Lower lobe of right lung (tissue), 2 donors: ENCODE measurements around the gene S100A6. TPM values are rescaled to one million over a fixed set of nuclear protein-coding genes. Genes with fewer than 3 reads are reported as not detected.

ENCODE experiments used
- ATAC-seq, 2 donors: fragments of 200-7000 bp; cut with Tn5 transposase; one replicate each; pipeline ENCODE4 v1.9.1; 2020 to 2022; ENCODE audit warnings: mild to moderate bottlenecking in 2 of 2, moderate library complexity in 2 of 2
- DNase-seq: peaks from one replicate; pipeline ENCODE4 v3.0.0-alpha.2; 2020
- H3K27ac ChIP-seq: fragments of 200-600 bp; one replicate; pipeline ENCODE4 v1.8.0; 2022
- H3K27me3 ChIP-seq: fragments of 200-600 bp; one replicate; pipeline ENCODE4 v1.8.0; 2022; ENCODE audit warnings: low read depth
- H3K36me3 ChIP-seq: fragments of 200-600 bp; one replicate; pipeline ENCODE4 v1.8.0; 2022; ENCODE audit warnings: mild to moderate bottlenecking
- H3K4me1 ChIP-seq: fragments of 200-600 bp; one replicate; pipeline ENCODE4 v1.8.0; 2022
- H3K4me3 ChIP-seq: fragments of 200-600 bp; one replicate; pipeline ENCODE4 v1.8.0; 2022; ENCODE audit warnings: mild to moderate bottlenecking
- H3K9me3 ChIP-seq: fragments of 200-600 bp; one replicate; pipeline ENCODE4 v1.8.0; 2022
- CTCF ChIP-seq: fragments of 200-600 bp; IDR thresholded peaks from one replicate; pipeline ENCODE4 v1.8.0; 2022; ENCODE audit warnings: antibody characterized with exemption, mild to moderate bottlenecking
- intact Hi-C: fragments of 100-400 bp; cut with DNase I; formaldehyde crosslinking; loops from one replicate; pipeline ENCODE4 v1.11.0; 2022
- total RNA-seq: library from RNA; stranded (reverse); fragmentation: NEBNext Ultra II Directional; extraction: Animal tissue kit (Norgen Biotek cat#: 25700); gene quantifications from one replicate; pipeline ENCODE4 v1.2.1, GENCODE V29; 2021
- donor health status: DM: no; HTN: yes; CAD: no; lungs with severe emphysema.

Gene S100A6
- total RNA-seq, 1 donor from 2014 or later = 1,109 TPM

GRCh38 chr1:153532769-153533599, 2.8 kb downstream of the S100A6 start:
- TF ChIP-seq CTCF = peak; percentile 92
- ATAC-seq (peak; percentile 69 to 80), DNase-seq (peak; percentile 92)
- H3K27me3 ChIP-seq = no peaks in the 10 kb centered on the region
- H3K4me3 ChIP-seq = peak overlapping the region; percentile 98
- intact Hi-C loops = loop anchor here (5.0 kb wide), 1 partner anchor 34 kb away; the partner anchor contains the start of gene S100A2
- H3K9me3 ChIP-seq = no peaks in the 10 kb centered on the region
- peak overlapping the region; percentile 100 for H3K27ac ChIP-seq
- peaks cover 46% of the 10 kb centered on the region for H3K4me1 ChIP-seq
- H3K36me3 ChIP-seq = peaks cover 14% of the 10 kb centered on the region

GRCh38 chr1:153532181-153532580, 3.6 kb downstream of the S100A6 start:
- TF ChIP-seq CTCF = no peak
- Histone ChIP-seq H3K27me3 (no peaks in the 10 kb centered on the region), H3K9me3 (no peaks in the 10 kb centered on the region), H3K4me3 (peak overlapping the region; percentile 98), H3K27ac (peak overlapping the region; percentile 100), H3K36me3 (peaks cover 17% of the 10 kb centered on the region), H3K4me1 (peaks cover 45% of the 10 kb centered on the region)
- DNase-seq = no peak
- no peak for ATAC-seq
- intact Hi-C loops = loop anchor here (5.0 kb wide), 1 partner anchor 35 kb away; the partner anchor contains the start of gene S100A2

GRCh38 chr1:153531638-153532037, 4.2 kb downstream of the S100A6 start:
- H3K9me3 ChIP-seq = no peaks in the 10 kb centered on the region
- no peak overlapping the region for H3K4me3 ChIP-seq
- H3K27ac ChIP-seq = no peak overlapping the region
- H3K27me3 ChIP-seq = no peaks in the 10 kb centered on the region
- H3K36me3 ChIP-seq = peaks cover 17% of the 10 kb centered on the region
- peaks cover 40% of the 10 kb centered on the region for H3K4me1 ChIP-seq
- DNase-seq (no peak), ATAC-seq (no peak)
- no peak for TF ChIP-seq CTCF
- intact Hi-C loops = loop anchor here (5.0 kb wide), 1 partner anchor 36 kb away; the partner anchor contains the start of gene S100A2

GRCh38 chr1:153527683-153528040, 8.1 kb downstream of the S100A6 start:
- Histone ChIP-seq H3K27me3 (no peaks in the 10 kb centered on the region), H3K4me3 (no peak overlapping the region), H3K4me1 (peaks cover 22% of the 10 kb centered on the region), H3K36me3 (peaks cover 5% of the 10 kb centered on the region), H3K9me3 (no peaks in the 10 kb centered on the region), H3K27ac (no peak overlapping the region)
- no peak for TF ChIP-seq CTCF
- DNase-seq (no peak), ATAC-seq (no peak)
- intact Hi-C loops = no loop called here

GRCh38 chr1:153527023-153527682, 8.6 kb downstream of the S100A6 start:
- no peak for TF ChIP-seq CTCF
- ATAC-seq (no peak), DNase-seq (no peak)
- intact Hi-C loops = no loop called here
- peaks cover 5% of the 10 kb centered on the region for H3K36me3 ChIP-seq
- no peaks in the 10 kb centered on the region for H3K9me3 ChIP-seq
- H3K4me1 ChIP-seq = peaks cover 17% of the 10 kb centered on the region
- H3K4me3 ChIP-seq = no peak overlapping the region
- no peaks in the 10 kb centered on the region for H3K27me3 ChIP-seq
- H3K27ac ChIP-seq = no peak overlapping the region
